GM12801 (cell line): ENCODE data around the gene MNX1.

Experiments
- CTCF ChIP-seq: IDR thresholded peaks from one replicate; pipeline ENCODE4 v1.5.1; 2011; ENCODE audit warnings: control low read depth; ENCODE audit not compliant: insufficient read length; ENCODE audit errors: extremely low read depth

Gene MNX1

DNA sequence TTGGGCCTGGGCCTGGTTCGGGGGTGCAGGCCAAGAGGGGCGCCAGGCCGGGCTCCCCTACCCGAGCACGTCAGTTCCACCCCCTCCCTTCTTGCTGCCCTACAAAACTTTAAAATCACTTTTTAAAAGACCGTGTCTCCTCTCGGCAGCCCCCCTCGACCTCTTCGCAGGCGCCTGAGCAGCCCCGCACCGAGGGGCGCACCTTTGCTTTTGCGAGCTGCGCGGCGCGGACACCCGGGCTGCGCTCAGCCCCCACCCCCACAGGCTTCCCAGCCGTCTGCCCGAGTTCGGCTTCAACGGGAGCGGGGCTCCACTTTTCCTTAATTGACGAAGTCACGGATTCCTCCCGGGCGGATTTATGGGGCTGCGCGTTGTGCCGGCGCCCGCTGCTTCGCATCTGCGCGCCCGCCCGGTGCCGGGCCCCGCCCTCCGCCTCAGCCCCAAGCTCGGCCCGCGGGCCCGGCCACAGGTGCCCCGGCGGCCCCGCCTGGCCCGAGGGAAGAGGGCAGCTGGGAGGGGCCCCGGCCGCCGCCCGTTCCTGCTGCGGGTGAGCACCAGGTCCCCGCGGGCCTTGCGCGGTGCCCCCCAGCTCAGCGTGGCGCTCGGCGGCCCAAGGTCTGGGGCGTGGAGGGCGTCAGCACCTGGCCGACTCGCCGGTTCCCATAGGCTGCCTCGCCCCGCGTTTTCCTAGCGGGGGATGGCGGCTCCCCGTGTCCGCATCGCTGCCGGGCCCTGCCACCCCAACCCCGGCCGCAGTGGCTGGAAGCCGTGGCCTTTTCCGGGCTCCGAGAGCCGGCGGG, 10.8 kb upstream of the MNX1 start:
- no peak for TF ChIP-seq CTCF

- no peak for TF ChIP-seq CTCF
These were observed 10.1 kb upstream of the MNX1 start for GRCh38 chr7:157020514-157021070.

- TF ChIP-seq CTCF, result no peak
These were observed 9.4 kb upstream of the MNX1 start for GRCh38 chr7:157019718-157020451.

GRCh38 chr7:157018997-157019608, 8.6 kb upstream of the MNX1 start:
- TF ChIP-seq CTCF, result no peak

GRCh38 chr7:157018328-157018996, 8.0 kb upstream of the MNX1 start:
- TF ChIP-seq CTCF, result no peak

- no peak for TF ChIP-seq CTCF
These were observed 7.3 kb upstream of the MNX1 start for GRCh38 chr7:157017603-157018327.
